IMR-90 (cell line): ENCODE measurements around the gene SNED1. TPM values are rescaled to one million over a fixed set of nuclear protein-coding genes. Genes with fewer than 3 reads are reported as not detected.

Experiments used
- ATAC-seq: fragments of 200-7000 bp; cut with Tn5 transposase; 2 replicates; pipeline ENCODE4 v1.9.1; 2020; ENCODE audit warnings: low read depth, mild to moderate bottlenecking, moderate library complexity
- BruUV-seq: library from RNA; stranded (reverse); fragments of 400-500 nt; replicated peaks from 2 replicates; lab custom pipeline; 2021; lab: Mats Ljungman, UMichigan
- CTCF ChIA-PET: fragments of 300-600 bp; formaldehyde crosslinking; extraction: SDS; loops from one replicate; lab custom pipeline; 2021; ENCODE audit warnings: antibody characterized with exemption; lab: Yijun Ruan, JAX
- POLR2A ChIA-PET: fragments of 300-600 bp; sonication (Branson Sonifier 250); formaldehyde crosslinking; loops from one replicate; lab custom pipeline; 2022; ENCODE audit warnings: antibody characterized with exemption; ENCODE audit not compliant: unreplicated experiment; lab: Charles Lee
- DNase-seq: peaks from one replicate; pipeline ENCODE4 v3.0.0; 2013
- H2AFZ ChIP-seq: replicated peaks from 2 replicates; pipeline ENCODE3; 2013; ENCODE audit warnings: low read length, mild to moderate bottlenecking; ENCODE audit not compliant: poor library complexity
- H2AK5ac ChIP-seq: 2 replicates; pipeline ENCODE4 v1.6.1; 2013; ENCODE audit warnings: low read depth, low read length, inconsistent platforms
- H2AK9ac ChIP-seq: replicated peaks from 2 replicates; pipeline ENCODE3; 2013; ENCODE audit warnings: mild to moderate bottlenecking, low read depth, low read length, moderate library complexity; ENCODE audit not compliant: poor library complexity
- H2BK120ac ChIP-seq: 2 replicates; pipeline ENCODE4 v1.6.1; 2013; ENCODE audit warnings: low read depth, low read length, inconsistent platforms
- H2BK15ac ChIP-seq: 3 replicates; pipeline ENCODE4 v1.6.1; 2013; ENCODE audit warnings: low read depth, low read length, inconsistent platforms
- H2BK20ac ChIP-seq: 2 replicates; pipeline ENCODE4 v1.6.1; 2013; ENCODE audit warnings: low read depth, mild to moderate bottlenecking, inconsistent platforms, low read length, moderate library complexity
- H2BK5ac ChIP-seq: 2 replicates; pipeline ENCODE4 v1.6.1; 2013; ENCODE audit warnings: mild to moderate bottlenecking, low read depth, low read length, inconsistent platforms; ENCODE audit not compliant: poor library complexity, severe bottlenecking
- H3K14ac ChIP-seq: replicated peaks from 2 replicates; pipeline ENCODE4 v1.6.1; 2013; ENCODE audit warnings: low read depth, low read length, inconsistent platforms
- H3K18ac ChIP-seq: 2 replicates; pipeline ENCODE4 v1.6.1; 2013; ENCODE audit warnings: low read depth, low read length, control low read depth
- H3K23ac ChIP-seq: 2 replicates; pipeline ENCODE4 v1.6.1; 2013; ENCODE audit warnings: low read depth, low read length, inconsistent platforms
- H3K27ac ChIP-seq: 2 replicates; pipeline ENCODE4 v1.5.1; 2013; ENCODE audit warnings: mild to moderate bottlenecking, control low read depth, low read length; ENCODE audit not compliant: insufficient read depth
- H3K27me3 ChIP-seq: 2 replicates; pipeline ENCODE4 v1.6.1; 2013; ENCODE audit warnings: low read length; ENCODE audit not compliant: control insufficient read depth, insufficient read depth
- H3K36me3 ChIP-seq: 2 replicates; pipeline ENCODE4 v1.6.1; 2013; ENCODE audit warnings: low read length, mixed read lengths; ENCODE audit not compliant: control insufficient read depth, insufficient read depth
- H3K4ac ChIP-seq: 2 replicates; pipeline ENCODE4 v1.6.1; 2013; ENCODE audit warnings: low read depth, low read length, inconsistent platforms
- H3K4me1 ChIP-seq: 2 replicates; pipeline ENCODE4 v1.6.1; 2013; ENCODE audit warnings: low read length, mixed read lengths; ENCODE audit not compliant: control insufficient read depth, insufficient read depth
- H3K4me2 ChIP-seq: 2 replicates; pipeline ENCODE4 v1.6.1; 2013; ENCODE audit warnings: low read depth, mild to moderate bottlenecking, control low read depth, low read length, moderate library complexity
- H3K4me3 ChIP-seq: 2 replicates; pipeline ENCODE4 v1.5.1; 2013; ENCODE audit warnings: low read depth, mild to moderate bottlenecking, control low read depth, low read length, moderate library complexity; ENCODE audit not compliant: insufficient read depth
- H3K56ac ChIP-seq: 2 replicates; pipeline ENCODE4 v1.6.1; 2013; ENCODE audit warnings: low read length, inconsistent platforms; ENCODE audit not compliant: insufficient read depth; ENCODE audit errors: extremely low read depth
- H3K79me1 ChIP-seq, 2 experiments: 2 replicates each; pipeline ENCODE4 v1.6.1; 2013; ENCODE audit warnings: low read length in 2 of 2, inconsistent platforms in 1 of 2, low read depth in 1 of 2
- H3K9ac ChIP-seq: 2 replicates; pipeline ENCODE4 v1.6.1; 2013; ENCODE audit warnings: low read depth, low read length, control low read depth
- H3K9me1 ChIP-seq: 2 replicates; pipeline ENCODE4 v1.6.1; 2013; ENCODE audit warnings: low read length, inconsistent platforms; ENCODE audit not compliant: insufficient read depth
- H3K9me3 ChIP-seq: 2 replicates; pipeline ENCODE4 v1.6.1; 2013; ENCODE audit warnings: low read length; ENCODE audit not compliant: control insufficient read depth, insufficient read depth
- H4K20me1 ChIP-seq: 2 replicates; pipeline ENCODE4 v1.6.1; 2013; ENCODE audit warnings: low read length, inconsistent platforms; ENCODE audit not compliant: insufficient read depth
- H4K5ac ChIP-seq: 2 replicates; pipeline ENCODE4 v1.6.1; 2013; ENCODE audit warnings: mild to moderate bottlenecking, low read depth, low read length, control low read depth
- H4K8ac ChIP-seq, 2 experiments: 2 replicates each; pipeline ENCODE4 v1.6.1; 2013; ENCODE audit warnings: low read depth in 2 of 2, low read length in 2 of 2, control low read depth in 1 of 2, inconsistent platforms in 1 of 2
- H4K91ac ChIP-seq: 2 replicates; pipeline ENCODE4 v1.6.1; 2013; ENCODE audit warnings: low read depth, low read length, inconsistent platforms; ENCODE audit not compliant: insufficient read depth
- BHLHE40 ChIP-seq: fragments of 150-350 bp; IDR thresholded peaks from 2 replicates; pipeline ENCODE4 v1.6.1; 2016; ENCODE audit warnings: mild to moderate bottlenecking, low read depth, low read length
- CEBPB ChIP-seq: IDR thresholded peaks from 2 replicates; pipeline ENCODE4 v1.6.1; 2012; ENCODE audit warnings: low read depth, low read length, improper control_type of control experiment
- FOS ChIP-seq: fragments of 150-350 bp; IDR thresholded peaks from 2 replicates; pipeline ENCODE4 v1.6.1; 2016; ENCODE audit warnings: low read depth, low read length
- MAZ ChIP-seq: IDR thresholded peaks from 2 replicates; pipeline ENCODE4 v1.6.1; 2012; ENCODE audit warnings: low read depth, mild to moderate bottlenecking, low read length, improper control_type of control experiment, moderate library complexity, borderline replicate concordance
- MXI1 ChIP-seq: IDR thresholded peaks from 2 replicates; pipeline ENCODE4 v1.6.1; 2012; ENCODE audit warnings: low read depth, mild to moderate bottlenecking, low read length, moderate library complexity, borderline replicate concordance
- NFE2L2 ChIP-seq: fragments of 150-350 bp; IDR thresholded peaks from 2 replicates; pipeline ENCODE4 v1.6.1; 2016; ENCODE audit warnings: low read depth, mild to moderate bottlenecking, low read length
- RAD21 ChIP-seq: IDR thresholded peaks from 2 replicates; pipeline ENCODE4 v1.6.1; 2012; ENCODE audit warnings: low read length, improper control_type of control experiment
- RCOR1 ChIP-seq: IDR thresholded peaks from 2 replicates; pipeline ENCODE4 v1.6.1; 2012; ENCODE audit warnings: mild to moderate bottlenecking, low read length, improper control_type of control experiment; ENCODE audit not compliant: insufficient replicate concordance
- RFX5 ChIP-seq: IDR thresholded peaks from 2 replicates; pipeline ENCODE4 v1.8.0; 2012; ENCODE audit warnings: low read depth, mild to moderate bottlenecking, low read length, moderate library complexity
- WGBS, 2 experiments: methylation state at CpG; one replicate each; pipeline versions ENCODE4 v1.1.5 to v1.1.7; 2013; ENCODE audit warnings: missing lambda C conversion rate in 2 of 2; ENCODE audit not compliant: insufficient read length in 1 of 2; ENCODE audit errors: extremely low coverage in 2 of 2; 5-methylcytosine and 5-hydroxymethylcytosine counted together
- dilution Hi-C: fragments of 300-500 bp; cut with HindIII; formaldehyde crosslinking; loops from one replicate; pipeline ENCODE4 v1.14.3; 2018; ENCODE audit warnings: low sequenced_read_pairs; ENCODE audit not compliant: unreplicated experiment
- in situ Hi-C: fragments of 300-500 bp; cut with MboI; formaldehyde crosslinking; loops from 3 replicates; pipeline ENCODE4 v1.14.3; 2019; ENCODE audit warnings: low sequenced_read_pairs, inconsistent platforms, mixed read lengths
- intact Hi-C: fragments of 100-400 bp; cut with micrococcal nuclease; formaldehyde crosslinking; loops from 2 replicates; pipeline ENCODE4 v1.10.0; 2022
- polyA plus RNA-seq, 3 experiments: library from polyadenylated mRNA; depleted of rRNA; stranded (reverse); fragments of >200 nt; gene quantifications; 2 replicates each; pipeline ENCODE4 v1.2.3, GENCODE V29; 2012; ENCODE audit warnings: low replicate concordance in 1 of 3
- total RNA-seq: library from RNA; depleted of rRNA; stranded (reverse); fragments of >200 nt; gene quantifications from 2 replicates; pipeline ENCODE4 v1.2.3, GENCODE V29; 2012
- TF ChIP-seq, protein P1 (sequence below): fragments of 150-350 bp; IDR thresholded peaks from 2 replicates; pipeline ENCODE4 v1.6.1; 2017; ENCODE audit warnings: mild to moderate bottlenecking, antibody characterized with exemption, low read length, low read depth

Gene SNED1
- total and polyA plus RNA-seq, 2 of the 4 experiments (the other 2 are of a cell fraction): 1.1 to 3.4 TPM

DNA sequence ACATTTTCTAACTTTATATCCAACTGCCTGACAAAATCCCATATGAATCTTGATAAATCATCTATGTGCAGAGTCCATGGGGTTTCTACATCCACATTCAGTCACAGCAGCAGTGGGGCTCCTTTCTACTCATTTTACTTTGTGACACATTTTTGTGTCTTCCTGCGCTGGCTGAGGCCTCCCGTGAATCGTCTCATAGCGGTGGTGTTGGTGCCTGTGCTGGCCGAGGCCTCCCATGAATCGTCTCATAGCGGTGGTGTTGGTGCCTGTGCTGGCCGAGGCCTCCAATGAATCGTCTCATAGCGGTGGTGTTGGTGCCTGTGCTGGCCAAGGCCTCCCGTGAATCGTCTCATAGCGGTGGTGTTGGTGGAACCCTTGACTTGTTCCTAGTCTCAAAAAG lies 17.0 kb downstream of the SNED1 start:
- Histone ChIP-seq H3K4me1 (peaks cover 3% of the 10 kb centered on the region; the same call in 1 of the 2 replicates), H3K56ac (no peak overlapping the region), H3K4me3 (no peak overlapping the region), H4K8ac (no peak overlapping the region), H3K9ac (no peak overlapping the region), H4K91ac (no peak overlapping the region), H3K4me2 (no peak overlapping the region), H2BK5ac (no peak overlapping the region), H3K23ac (no peak overlapping the region), H4K5ac (no peak overlapping the region), H2BK120ac (no peak overlapping the region), H3K18ac (no peak overlapping the region), H2AK9ac (no peak overlapping the region), H3K79me1 (no peaks in the 10 kb centered on the region; a peak in 1 of 4 replicates), H3K9me3 (no peaks in the 10 kb centered on the region), H3K27ac (no peak overlapping the region), H2BK15ac (no peak overlapping the region), H2AFZ (no peak overlapping the region), H3K36me3 (peaks cover 14% of the 10 kb centered on the region; the same call in 1 of the 2 replicates), H2BK20ac (no peak overlapping the region), H3K14ac (no peak overlapping the region), H3K4ac (no peak overlapping the region), H3K9me1 (no peaks in the 10 kb centered on the region), H3K27me3 (no peaks in the 10 kb centered on the region), H4K20me1 (no peaks in the 10 kb centered on the region), H2AK5ac (no peak overlapping the region)
- WGBS, 2 experiments: 91% methylated on average over 10 of the region's 13 CpGs; no CpG with 5 or more reads in 1 of the 2 experiments
- DNase-seq (no peak), ATAC-seq (no peak)
- dilution Hi-C loops: no loop called here
- in situ Hi-C loops: no loop called here
- no TSS peak for BruUV-seq
- POLR2A ChIA-PET: no interaction called here
- CTCF ChIA-PET: no interaction called here
- intact Hi-C loops: no loop called here
- TF ChIP-seq CEBPB: no peak
- TF ChIP-seq NFE2L2: no peak
- no peak for TF ChIP-seq RCOR1
- TF ChIP-seq RFX5: no peak
- TF ChIP-seq MAZ: no peak
- TF ChIP-seq, protein P1, sequence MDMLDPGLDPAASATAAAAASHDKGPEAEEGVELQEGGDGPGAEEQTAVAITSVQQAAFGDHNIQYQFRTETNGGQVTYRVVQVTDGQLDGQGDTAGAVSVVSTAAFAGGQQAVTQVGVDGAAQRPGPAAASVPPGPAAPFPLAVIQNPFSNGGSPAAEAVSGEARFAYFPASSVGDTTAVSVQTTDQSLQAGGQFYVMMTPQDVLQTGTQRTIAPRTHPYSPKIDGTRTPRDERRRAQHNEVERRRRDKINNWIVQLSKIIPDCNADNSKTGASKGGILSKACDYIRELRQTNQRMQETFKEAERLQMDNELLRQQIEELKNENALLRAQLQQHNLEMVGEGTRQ: no peak
- TF ChIP-seq RAD21: no peak
- TF ChIP-seq FOS: no peak
- no peak for TF ChIP-seq MXI1
- TF ChIP-seq BHLHE40: no peak
